Upper lobe of left lung (tissue), 4 donors: ENCODE measurements around the gene DYRK1A.

Experiments
- CTCF ChIP-seq, 6 experiments: fragments of 450-650 bp in 4 of 6; fragments of 200-600 bp in 2 of 6; sonication (generic) in 2 of 6; IDR thresholded peaks; one replicate each; pipeline ENCODE4 v1.5.1; 2016 to 2019; ENCODE audit warnings: antibody characterized with exemption in 6 of 6
- POLR2AphosphoS5 ChIP-seq, 2 donors: sonication (generic); formaldehyde crosslinking; IDR thresholded peaks; one replicate each; pipeline ENCODE4 v1.5.1; 2017; ENCODE audit warnings: antibody characterized with exemption in 2 of 2

GRCh38 chr21:37446552-37446951 is 80.0 kb downstream of the DYRK1A start:
- no peak for TF ChIP-seq CTCF (IDR thresholded peaks at IDR 0.05)
- no peak for TF ChIP-seq POLR2AphosphoS5 (IDR thresholded peaks at IDR 0.05)
